GM21528 (cell line): Measurements from ENCODE around the gene PRKAG2.

Experiments
- ATAC-seq: cut with Tn5 transposase; IDR thresholded peaks from one replicate; pipeline ENCODE4 v1.9.1; 2021; ENCODE audit warnings: mild to moderate bottlenecking, moderate library complexity; ENCODE audit not compliant: unreplicated experiment, low FRiP score

The PRKAG2 gene

DNA sequence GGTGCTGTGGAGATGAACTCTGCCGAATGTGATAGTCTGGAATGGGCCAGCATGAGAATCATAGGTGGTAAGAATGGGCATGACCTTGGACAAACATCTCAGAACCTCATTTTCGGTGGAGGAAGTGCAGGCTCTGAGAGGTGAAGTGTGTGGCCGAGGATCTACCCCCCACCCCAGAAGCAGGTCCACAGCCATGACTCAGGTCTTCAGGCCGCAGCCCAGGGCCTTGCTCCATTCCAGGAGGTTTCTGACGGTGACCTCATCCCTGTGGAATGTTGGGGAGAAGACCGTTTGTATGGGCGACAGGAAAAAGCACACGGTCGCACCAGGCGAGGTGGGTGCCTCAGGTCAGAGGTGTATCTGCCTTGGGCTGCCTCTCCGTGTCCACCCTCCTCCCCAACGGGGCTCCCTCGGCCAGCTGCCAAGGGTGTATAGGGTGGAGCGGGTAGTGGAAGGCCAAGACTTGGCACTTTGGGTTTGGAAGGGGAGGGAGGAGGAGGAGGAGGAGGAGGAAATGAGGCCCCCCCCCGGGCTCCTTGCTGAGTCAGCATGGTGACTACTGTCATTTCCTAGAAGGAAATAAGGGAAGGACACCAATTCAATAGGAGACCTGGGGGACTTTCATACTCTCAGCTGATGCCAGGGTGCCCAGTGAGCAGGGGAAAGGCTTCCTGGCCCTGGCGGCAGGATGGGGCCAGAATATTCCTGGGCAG lies 189.2 kb downstream of the PRKAG2 start:
- no peak for ATAC-seq

- ATAC-seq = no peak
Measured at GRCh38 chr7:151686826-151687225, 190.1 kb downstream of the PRKAG2 start.

GRCh38 chr7:151686016-151686766 lies 190.7 kb downstream of the PRKAG2 start:
- ATAC-seq = no peak

GRCh38 chr7:151684408-151685175 lies 192.3 kb downstream of the PRKAG2 start:
- ATAC-seq = no peak

- ATAC-seq = no peak
Measured at GRCh38 chr7:151683615-151684407, 193.1 kb downstream of the PRKAG2 start.

GRCh38 chr7:151682831-151683614 lies 193.9 kb downstream of the PRKAG2 start:
- ATAC-seq = no peak

DNA sequence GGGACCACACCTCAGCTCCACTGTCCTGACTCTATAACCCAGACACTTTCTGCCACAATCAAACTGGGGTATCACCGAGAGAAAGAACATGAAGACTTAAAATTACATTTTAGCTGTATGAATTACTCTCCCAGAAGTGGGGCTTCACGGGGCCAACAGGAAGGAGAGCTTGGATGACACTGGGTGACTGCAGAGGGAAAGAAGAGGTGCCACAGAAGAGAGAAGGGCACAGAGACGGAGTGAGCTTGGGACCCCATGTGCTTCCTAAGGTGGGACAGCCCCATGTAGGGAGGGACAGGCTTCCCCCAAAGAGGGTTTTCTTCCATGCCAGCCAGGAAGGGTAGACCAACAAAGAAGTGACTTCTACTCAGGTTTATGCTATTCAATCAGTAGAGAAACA lies 195.2 kb downstream of the PRKAG2 start:
- ATAC-seq = no peak

DNA sequence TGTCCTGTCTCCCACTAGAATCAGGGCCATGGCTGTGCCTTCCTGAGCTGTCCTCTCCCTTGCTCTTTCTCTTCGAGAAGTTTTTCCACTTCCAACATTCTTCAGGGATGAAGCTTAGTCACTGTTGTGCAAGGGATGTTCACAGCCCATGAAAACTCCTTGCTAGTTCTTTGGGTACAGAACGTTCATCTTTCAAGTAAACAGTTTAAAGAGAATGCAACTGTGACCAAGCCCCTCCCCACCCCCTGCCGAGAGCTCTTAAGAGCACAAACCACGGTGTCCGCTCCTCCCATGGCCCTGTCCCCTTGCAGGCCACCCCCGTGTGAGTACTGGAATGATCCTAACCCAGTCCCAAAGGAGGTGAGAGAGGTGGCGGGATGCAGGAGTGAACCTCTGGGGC lies 196.1 kb downstream of the PRKAG2 start:
- no peak for ATAC-seq

GRCh38 chr7:151679881-151680612 lies 196.9 kb downstream of the PRKAG2 start:
- no peak for ATAC-seq

DNA sequence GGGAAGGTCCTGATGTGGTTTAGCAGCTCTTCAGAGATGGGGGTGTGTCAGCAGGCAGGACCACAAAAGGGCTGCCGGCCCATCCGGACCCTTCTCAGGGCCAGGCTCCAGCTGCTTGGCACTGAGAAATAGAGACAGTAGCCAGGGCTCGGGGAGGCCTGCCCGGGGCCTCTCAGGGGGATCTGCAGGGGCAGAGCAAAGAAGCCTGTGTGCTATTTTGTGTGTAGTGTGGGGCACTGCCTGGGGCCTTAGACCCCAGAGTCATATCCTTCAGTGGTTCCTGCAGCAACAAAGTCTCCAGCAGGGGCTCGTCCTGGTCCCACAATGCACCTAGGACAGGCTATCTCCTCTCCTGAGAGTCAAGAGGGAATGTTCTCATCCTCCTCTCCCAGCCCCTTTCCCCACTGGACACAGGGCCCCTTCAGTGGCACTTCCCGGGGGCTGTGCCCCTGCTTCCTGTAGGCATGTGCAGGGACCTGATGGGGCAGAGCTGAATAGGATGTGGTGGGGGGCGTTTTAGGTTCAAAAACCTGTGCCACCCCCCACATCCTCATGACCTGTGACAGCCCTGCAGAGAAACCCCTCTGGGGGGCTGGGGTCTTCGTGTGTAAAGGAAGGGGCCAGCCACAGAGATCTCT lies 197.7 kb downstream of the PRKAG2 start:
- ATAC-seq = no peak

DNA sequence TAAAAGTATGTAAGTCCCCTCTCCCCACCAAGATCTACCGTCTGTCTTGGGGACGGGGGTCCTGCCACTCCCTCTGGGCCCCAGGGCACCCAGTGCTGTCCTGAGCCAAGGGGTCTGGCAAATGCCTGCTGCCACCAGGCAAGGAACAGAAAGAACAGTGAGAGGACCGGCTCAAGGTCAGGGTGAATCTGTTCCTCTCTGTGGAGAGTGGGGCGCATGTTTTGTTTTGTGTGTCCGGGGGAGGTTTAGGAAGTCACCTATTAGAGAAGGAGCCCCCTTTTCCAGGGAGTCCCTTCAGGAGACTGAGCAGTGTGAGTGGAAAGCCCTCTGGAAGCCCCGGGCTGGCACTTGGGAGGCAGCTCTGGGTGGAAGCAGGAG lies 198.7 kb downstream of the PRKAG2 start:
- ATAC-seq = no peak

- ATAC-seq = no peak
Measured at GRCh38 chr7:151677581-151678226, 199.2 kb downstream of the PRKAG2 start.

GRCh38 chr7:151676759-151677158 lies 200.2 kb downstream of the PRKAG2 start:
- no peak for ATAC-seq

- ATAC-seq = no peak
Measured at GRCh38 chr7:151675196-151675920, 201.6 kb downstream of the PRKAG2 start.

- no peak for ATAC-seq
Measured at GRCh38 chr7:151674161-151674920, 202.6 kb downstream of the PRKAG2 start.

DNA sequence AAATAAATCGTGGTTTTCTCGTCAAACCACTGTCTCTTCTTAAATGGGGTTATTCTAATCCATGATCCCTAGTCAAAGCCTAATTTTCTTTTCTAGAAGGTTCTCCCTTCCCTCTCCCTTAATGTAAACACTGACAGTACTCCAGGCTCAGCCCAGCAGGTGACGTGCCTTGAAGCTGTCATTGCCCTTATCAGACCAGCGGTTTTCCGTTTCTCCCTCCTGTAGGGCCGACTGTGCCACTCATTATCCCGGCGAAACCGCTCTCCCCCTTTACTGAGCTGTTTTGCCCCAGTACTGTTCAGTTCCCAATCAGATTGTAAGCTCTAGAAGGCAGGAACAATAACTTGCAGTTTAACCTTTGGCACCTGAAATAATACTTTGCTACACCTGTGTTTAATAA lies 203.7 kb downstream of the PRKAG2 start:
- ATAC-seq = no peak

DNA sequence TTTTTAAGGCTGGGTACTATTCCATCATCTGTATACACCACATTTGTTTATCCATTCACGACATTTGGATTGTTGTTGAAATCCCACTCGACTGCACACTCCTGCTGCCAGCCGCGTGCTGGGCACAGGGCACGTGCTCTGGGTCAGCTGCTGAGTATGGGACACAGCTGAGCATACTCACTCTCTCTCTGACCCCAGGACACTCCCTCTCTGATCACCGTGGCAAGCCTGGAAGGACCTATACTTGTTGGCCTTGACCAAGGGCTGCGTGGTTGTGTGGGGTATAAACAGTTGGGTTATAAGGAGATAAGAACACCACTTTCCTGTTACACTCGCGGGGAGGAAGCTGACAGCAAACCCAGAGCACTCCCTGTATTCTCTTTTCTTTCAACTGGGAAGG lies 204.2 kb downstream of the PRKAG2 start:
- no peak for ATAC-seq
